Endodermal cell (in vitro differentiated cells): Measurements from ENCODE around the gene POLR2M. TPM values are rescaled to one million over a fixed set of nuclear protein-coding genes. Genes with fewer than 3 reads are reported as not detected.

Experiments used
- DNase-seq: peaks from one replicate; pipeline ENCODE4 v3.0.0-alpha.2; 2017
- H3K27ac ChIP-seq: 2 replicates; pipeline ENCODE4 v1.5.1; 2013; ENCODE audit warnings: mild to moderate bottlenecking, low read depth, low read length, moderate library complexity
- H3K27me3 ChIP-seq: 2 replicates; pipeline ENCODE4 v1.6.1; 2013; ENCODE audit warnings: mild to moderate bottlenecking, low read length, moderate library complexity; ENCODE audit not compliant: insufficient read depth, control insufficient read depth, poor library complexity, severe bottlenecking
- H3K36me3 ChIP-seq: 2 replicates; pipeline ENCODE4 v1.7.0; 2013; ENCODE audit warnings: mild to moderate bottlenecking, low read length, moderate library complexity; ENCODE audit not compliant: control insufficient read depth, insufficient read depth
- H3K4me1 ChIP-seq: one replicate; pipeline ENCODE4 v1.7.0; 2013; ENCODE audit warnings: low read length; ENCODE audit not compliant: control insufficient read depth, insufficient read depth
- H3K4me3 ChIP-seq: 2 replicates; pipeline ENCODE4 v1.5.1; 2013; ENCODE audit warnings: mild to moderate bottlenecking, low read length, moderate library complexity
- H3K9ac ChIP-seq: 2 replicates; pipeline ENCODE4 v1.6.1; 2013; ENCODE audit warnings: mild to moderate bottlenecking, low read length, moderate library complexity; ENCODE audit not compliant: poor library complexity, severe bottlenecking; ENCODE audit errors: extremely low read depth
- H3K9me3 ChIP-seq: 2 replicates; pipeline ENCODE4 v1.6.1; 2013; ENCODE audit warnings: mild to moderate bottlenecking, low read length, moderate library complexity; ENCODE audit not compliant: control insufficient read depth
- H3K27ac Mint-ChIP-seq: 2 replicates; pipeline ENCODE4 v1.8.0; 2020; ENCODE audit warnings: mixed read lengths
- H3K27me3 Mint-ChIP-seq: 2 replicates; pipeline ENCODE4 v1.8.0; 2021; ENCODE audit warnings: mild to moderate bottlenecking, mixed read lengths; ENCODE audit not compliant: insufficient read depth
- H3K36me3 Mint-ChIP-seq: 2 replicates; pipeline ENCODE4 v1.8.0; 2020; ENCODE audit warnings: low read depth, mixed read lengths
- H3K4me1 Mint-ChIP-seq: 2 replicates; pipeline ENCODE4 v1.8.0; 2020; ENCODE audit warnings: mixed read lengths
- H3K4me3 Mint-ChIP-seq: 2 replicates; pipeline ENCODE4 v1.8.0; 2020; ENCODE audit warnings: mild to moderate bottlenecking, moderate library complexity, mixed read lengths
- H3K9me3 Mint-ChIP-seq: 2 replicates; pipeline ENCODE4 v1.8.0; 2020; ENCODE audit warnings: mild to moderate bottlenecking, mixed read lengths
- CTCF ChIP-seq: fragments of 200-600 bp; sonication (generic); conservative IDR thresholded peaks from 2 replicates; pipeline ENCODE4 v1.5.0; 2021; ENCODE audit warnings: antibody characterized with exemption, mild to moderate bottlenecking
- whole genome bisulfite sequencing, 2 experiments: methylation state at CpG; one replicate each; pipeline versions ENCODE4 v1.1.5 to v1.1.7; 2013; ENCODE audit warnings: missing lambda C conversion rate in 2 of 2, mixed read lengths in 1 of 2; ENCODE audit not compliant: insufficient coverage in 1 of 2, insufficient read length in 1 of 2; 5-methylcytosine and 5-hydroxymethylcytosine counted together
- total RNA-seq, 2 donors: library from RNA; stranded (reverse); fragmentation: NEBNext Ultra II Directional in 1 of 2; extraction: Animal tissue kit (Norgen Biotek cat#: 25700) in 1 of 2; gene quantifications; 2 replicates in 1 of 2; 3 replicates in 1 of 2; pipeline ENCODE4 v1.2.1, GENCODE V29; 2021

The POLR2M gene
- total RNA-seq, 2 donors from 2014 or later, result 58.2 to 62.6 TPM

GRCh38 chr15:57665939-57666338, 40.6 kb upstream of the POLR2M start:
- Histone ChIP-seq H3K9ac (no peak overlapping the region), H3K27ac (no peak overlapping the region), H3K36me3 (no peaks in the 10 kb centered on the region), H3K27me3 (peaks cover 5% of the 10 kb centered on the region), H3K4me1 (no peaks in the 10 kb centered on the region), H3K4me3 (no peak overlapping the region), H3K9me3 (no peaks in the 10 kb centered on the region)
- no peaks in the 10 kb centered on the region for H3K9me3 Mint-ChIP-seq
- peaks cover 2% of the 10 kb centered on the region for H3K27me3 Mint-ChIP-seq
- TF ChIP-seq CTCF, result no peak
- H3K4me3 Mint-ChIP-seq, result no peak overlapping the region
- no peaks in the 10 kb centered on the region for H3K4me1 Mint-ChIP-seq
- H3K27ac Mint-ChIP-seq, result no peak overlapping the region
- WGBS, 2 experiments, result 75 to 76% methylated on average over 3 to 4 of the region's 4 CpGs
- H3K36me3 Mint-ChIP-seq, result no peaks in the 10 kb centered on the region
- DNase-seq, result no peak

- 77 to 78% methylated on average over 8 to 9 of the region's 10 CpGs for WGBS, 2 experiments
- Histone ChIP-seq H3K27ac (no peak overlapping the region), H3K27me3 (peaks cover 9% of the 10 kb centered on the region), H3K4me3 (no peak overlapping the region), H3K9me3 (no peaks in the 10 kb centered on the region), H3K36me3 (no peaks in the 10 kb centered on the region), H3K4me1 (no peaks in the 10 kb centered on the region), H3K9ac (no peak overlapping the region)
- Mint-ChIP-seq H3K4me1 (no peaks in the 10 kb centered on the region), H3K4me3 (no peak overlapping the region), H3K27me3 (peaks cover 9% of the 10 kb centered on the region), H3K9me3 (no peaks in the 10 kb centered on the region), H3K27ac (no peak overlapping the region), H3K36me3 (no peaks in the 10 kb centered on the region)
- peak; percentile 47 for TF ChIP-seq CTCF
- DNase-seq, result no peak
These were observed 39.2 kb upstream of the POLR2M start for GRCh38 chr15:57667171-57667849.

- peaks cover 11% of the 10 kb centered on the region for H3K27me3 Mint-ChIP-seq
- H3K4me3 Mint-ChIP-seq, result no peak overlapping the region
- no peaks in the 10 kb centered on the region for H3K4me1 ChIP-seq
- no peaks in the 10 kb centered on the region for H3K9me3 Mint-ChIP-seq
- 94 to 95% methylated on average over 2 to 4 of the region's 4 CpGs for WGBS, 2 experiments
- H3K27ac ChIP-seq, result no peak overlapping the region
- TF ChIP-seq CTCF, result no peak
- H3K27me3 ChIP-seq, result peaks cover 13% of the 10 kb centered on the region
- H3K36me3 ChIP-seq, result no peaks in the 10 kb centered on the region
- H3K36me3 Mint-ChIP-seq, result no peaks in the 10 kb centered on the region
- H3K4me1 Mint-ChIP-seq, result no peaks in the 10 kb centered on the region
- H3K9me3 ChIP-seq, result no peaks in the 10 kb centered on the region
- H3K27ac Mint-ChIP-seq, result no peak overlapping the region
- DNase-seq, result no peak
- H3K9ac ChIP-seq, result no peak overlapping the region
- no peak overlapping the region for H3K4me3 ChIP-seq
These were observed 38.5 kb upstream of the POLR2M start for GRCh38 chr15:57668016-57668415.
